GM19324 (cell line): ENCODE measurements around the gene ITPRIPL2.

ENCODE experiments used
- ATAC-seq: cut with Tn5 transposase; IDR thresholded peaks from one replicate; pipeline ENCODE4 v1.9.1; 2021; ENCODE audit warnings: mild to moderate bottlenecking, moderate library complexity; ENCODE audit not compliant: unreplicated experiment, low FRiP score

The ITPRIPL2 gene

GRCh38 chr16:19116711-19117449, 3.1 kb downstream of the ITPRIPL2 start:
- no peak for ATAC-seq

GRCh38 chr16:19118938-19119431, 5.2 kb downstream of the ITPRIPL2 start:
- no peak for ATAC-seq

GRCh38 chr16:19119564-19119963, 5.8 kb downstream of the ITPRIPL2 start:
- no peak for ATAC-seq

DNA sequence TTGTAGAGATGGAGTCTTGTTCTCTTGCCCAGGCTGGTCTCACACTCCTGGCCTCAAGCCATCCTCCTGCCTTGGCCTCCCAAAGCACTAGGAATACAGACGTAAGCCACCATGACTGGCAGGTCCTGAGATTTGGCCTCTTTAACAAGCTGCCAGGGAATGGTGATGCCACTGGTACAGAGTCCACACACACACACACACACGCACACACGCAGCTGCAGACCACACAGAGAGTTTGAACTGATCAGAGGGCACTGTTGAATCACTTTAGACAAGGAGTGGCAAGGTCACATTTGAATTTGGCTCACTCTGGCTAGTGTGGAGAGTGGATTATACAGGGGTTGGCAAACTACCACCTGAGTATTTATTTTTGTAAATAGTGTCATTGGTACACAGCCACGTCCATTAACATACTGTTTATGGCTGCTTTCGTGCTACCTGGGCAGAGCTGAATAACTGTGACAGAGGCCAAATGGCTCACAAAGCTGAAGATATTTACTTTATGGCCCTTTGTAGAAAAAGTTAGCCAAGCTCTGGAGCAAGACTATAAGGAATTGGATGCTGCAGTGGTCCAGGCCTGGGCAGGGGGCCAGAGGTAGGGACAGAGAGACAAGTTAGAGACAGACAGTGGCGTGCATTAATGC, 9.9 kb downstream of the ITPRIPL2 start:
- ATAC-seq = no peak

- no peak for ATAC-seq
These were observed 12.5 kb downstream of the ITPRIPL2 start for GRCh38 chr16:19126300-19126699.

- ATAC-seq = peak; percentile 8
These were observed 13.4 kb downstream of the ITPRIPL2 start for GRCh38 chr16:19127205-19127604.

GRCh38 chr16:19127674-19128131, 13.9 kb downstream of the ITPRIPL2 start:
- ATAC-seq = peak; percentile 51

DNA sequence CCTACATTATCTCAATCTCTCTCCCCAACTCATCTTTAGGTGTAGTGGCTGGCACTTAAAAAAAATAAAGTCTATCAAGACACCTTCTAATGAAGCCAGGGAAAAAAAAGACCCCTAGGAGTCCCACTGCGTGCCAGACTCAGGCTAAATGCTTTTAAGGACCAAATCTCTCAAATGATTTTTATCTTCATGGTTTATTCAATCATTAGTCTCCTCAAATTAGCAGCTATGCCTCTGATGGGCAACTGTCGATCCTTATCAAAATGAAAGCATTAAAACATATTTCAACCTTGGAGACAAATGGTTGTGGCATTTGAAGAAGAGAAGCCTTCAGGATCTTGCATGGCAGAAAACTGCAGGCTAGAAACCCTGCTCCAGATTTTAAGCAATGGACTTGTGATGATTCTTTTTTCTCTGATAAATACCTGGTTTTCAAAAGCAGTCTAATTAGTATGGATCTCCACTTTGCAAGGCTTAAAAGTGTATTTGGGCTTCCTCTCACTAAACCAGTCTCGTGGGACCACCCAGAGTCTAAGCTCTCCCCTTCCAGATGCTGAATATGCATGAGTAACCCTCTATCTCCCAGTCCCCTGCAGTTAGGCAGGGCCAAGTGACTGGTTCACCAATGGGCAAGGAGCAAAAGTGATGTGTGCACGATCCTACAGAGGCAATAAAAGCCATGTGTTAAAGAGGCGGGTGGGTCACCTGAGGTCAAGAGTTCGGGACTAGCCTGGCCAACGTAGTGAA, 14.9 kb downstream of the ITPRIPL2 start:
- ATAC-seq = no peak

DNA sequence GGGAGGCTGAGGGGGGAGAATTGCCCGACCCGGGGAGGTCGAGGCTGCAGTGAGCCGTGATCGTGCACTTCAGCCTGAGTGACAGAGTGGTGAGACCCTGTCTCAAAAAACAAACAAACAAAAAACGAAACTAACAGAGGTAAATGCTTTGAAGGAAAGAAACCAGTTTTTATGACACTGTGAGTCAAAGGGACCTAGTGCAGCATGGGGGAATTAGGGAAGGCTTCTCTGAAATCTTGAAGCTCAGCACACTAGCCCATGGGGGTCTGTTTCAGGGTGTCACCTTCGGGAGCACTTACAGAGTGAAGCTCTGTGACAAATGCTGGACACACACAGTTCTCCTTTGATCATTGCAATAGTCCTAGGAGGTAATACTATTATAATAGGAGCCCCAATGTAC, 16.6 kb downstream of the ITPRIPL2 start:
- no peak for ATAC-seq

DNA sequence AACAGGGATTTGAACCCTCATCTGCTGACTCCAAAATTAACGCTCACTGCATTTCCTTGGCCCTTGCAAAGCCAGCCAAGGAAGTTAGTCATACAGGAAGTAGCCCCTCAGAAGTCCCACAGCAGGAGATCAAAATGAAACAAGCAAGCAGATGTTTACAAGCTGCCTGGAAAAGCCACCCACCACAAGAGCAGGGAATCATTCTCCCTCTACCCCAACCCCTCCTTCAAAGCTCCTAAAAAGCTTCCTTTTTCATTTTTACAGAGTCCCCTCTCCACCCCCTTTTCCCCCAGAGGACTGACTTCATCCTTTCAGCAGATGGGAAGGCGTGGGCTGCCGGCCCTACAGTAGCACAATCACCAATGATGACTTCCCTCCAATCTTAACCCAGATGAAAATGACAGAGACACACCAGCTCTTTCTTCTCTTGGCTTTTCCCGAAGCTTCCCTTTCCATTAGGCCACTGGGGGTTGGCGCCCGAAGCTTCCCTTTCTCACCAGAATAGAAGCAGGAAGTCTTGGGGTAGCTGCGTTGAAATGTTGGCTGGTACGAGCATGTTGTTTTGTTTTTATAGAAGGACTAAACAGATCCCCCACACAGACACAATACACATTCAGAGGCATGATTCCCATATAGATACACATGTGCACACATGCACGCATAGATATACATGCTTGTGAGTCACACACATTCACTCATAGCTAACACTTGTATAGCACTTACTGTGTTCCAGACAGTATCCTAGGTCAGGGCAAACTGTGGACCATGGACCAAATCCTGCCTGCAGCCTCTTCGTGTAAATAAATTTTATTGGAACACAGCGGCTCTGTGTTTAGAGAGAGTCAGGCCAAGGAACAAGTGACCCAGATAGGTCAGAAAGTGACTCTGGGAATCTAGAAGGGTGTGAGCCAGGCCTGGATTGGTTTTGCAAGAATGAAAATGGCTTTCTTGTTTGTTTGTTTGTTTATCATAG, 17.4 kb downstream of the ITPRIPL2 start:
- no peak for ATAC-seq

DNA sequence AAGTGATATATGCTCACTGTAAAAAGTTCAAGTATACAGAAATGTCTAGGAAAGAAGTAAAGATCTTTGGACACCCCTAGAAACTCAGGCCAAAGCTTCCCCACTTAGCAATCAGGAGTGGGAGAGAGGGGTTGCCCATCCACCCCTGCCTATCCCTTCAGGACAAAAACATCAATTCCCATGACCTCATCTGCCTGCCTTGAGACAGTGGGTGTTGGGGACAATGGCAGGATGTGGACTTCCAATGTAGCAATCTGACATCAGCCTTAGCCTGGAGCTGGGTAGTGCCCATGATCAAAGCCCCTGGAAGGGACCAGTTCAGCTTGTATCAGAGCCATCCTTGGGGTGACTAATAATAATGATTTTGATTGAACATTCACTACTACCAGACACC, 18.1 kb downstream of the ITPRIPL2 start:
- no peak for ATAC-seq

DNA sequence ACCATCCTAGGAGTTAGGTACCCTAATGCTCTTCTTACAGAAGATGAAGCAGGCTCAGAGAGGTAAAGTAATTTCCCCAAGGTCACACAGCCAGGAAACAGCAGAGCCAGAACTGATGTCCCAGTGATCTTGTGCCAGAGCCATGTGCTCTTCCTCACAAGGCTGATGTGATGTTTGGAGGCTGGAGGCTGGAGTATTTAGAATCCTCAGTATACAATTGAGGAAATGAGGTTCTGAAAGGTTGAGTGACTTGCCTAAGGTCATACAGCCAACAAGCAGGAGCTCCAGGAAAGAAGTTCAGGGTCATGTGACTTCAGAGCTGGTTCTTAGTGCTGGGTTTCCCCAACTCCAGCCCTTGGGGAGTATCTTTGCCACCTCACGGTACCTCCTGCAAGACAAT, 18.5 kb downstream of the ITPRIPL2 start:
- no peak for ATAC-seq

DNA sequence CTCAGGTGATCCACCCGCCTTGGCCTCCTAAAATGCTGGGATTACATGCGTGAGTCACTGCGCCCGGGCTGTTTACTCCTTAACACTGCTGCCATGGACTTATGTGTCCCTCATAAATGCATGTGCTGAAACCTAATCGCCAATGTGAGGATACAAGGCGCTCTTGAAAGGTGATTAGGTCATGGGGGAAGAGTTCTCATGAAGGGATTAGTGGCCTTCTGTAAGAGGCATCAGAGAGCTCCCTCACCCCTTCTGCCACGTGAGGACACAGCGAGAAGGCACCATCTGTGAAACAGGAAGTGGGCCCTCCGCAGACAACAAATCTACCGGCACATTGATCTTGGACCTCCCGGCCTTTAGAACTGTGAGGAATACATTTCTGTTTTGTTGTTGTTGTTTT, 19.1 kb downstream of the ITPRIPL2 start:
- no peak for ATAC-seq

GRCh38 chr16:19133600-19133999, 19.8 kb downstream of the ITPRIPL2 start:
- no peak for ATAC-seq

- no peak for ATAC-seq
These were observed 21.6 kb downstream of the ITPRIPL2 start for GRCh38 chr16:19135201-19135842.

DNA sequence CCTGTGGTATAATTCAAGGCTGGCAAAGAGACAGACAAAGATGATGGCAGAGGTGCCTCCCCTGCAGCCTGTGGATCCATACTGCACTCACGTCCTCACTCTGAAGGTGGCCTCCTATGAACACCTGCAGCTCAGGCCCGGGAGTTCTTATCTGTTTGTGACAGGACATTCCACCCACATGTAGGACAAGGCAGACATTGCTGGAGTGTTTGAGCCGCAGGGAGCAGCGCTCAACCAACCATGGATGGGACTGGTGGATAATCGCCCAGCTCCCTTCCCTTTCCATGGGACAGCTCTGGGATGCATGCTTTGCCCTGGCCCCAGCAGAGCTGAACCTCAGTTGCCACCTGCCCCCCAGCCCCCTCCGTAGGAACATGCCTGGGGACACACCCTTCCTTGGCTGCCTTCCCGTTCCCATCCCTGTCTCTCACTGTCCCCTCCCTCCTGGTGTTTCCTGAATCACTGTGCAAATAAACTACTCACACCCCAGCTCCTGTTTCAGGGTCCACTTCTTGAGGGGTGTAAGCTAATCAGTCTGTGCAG, 22.2 kb downstream of the ITPRIPL2 start:
- no peak for ATAC-seq

- ATAC-seq = no peak
These were observed 22.9 kb downstream of the ITPRIPL2 start for GRCh38 chr16:19136549-19137196.

DNA sequence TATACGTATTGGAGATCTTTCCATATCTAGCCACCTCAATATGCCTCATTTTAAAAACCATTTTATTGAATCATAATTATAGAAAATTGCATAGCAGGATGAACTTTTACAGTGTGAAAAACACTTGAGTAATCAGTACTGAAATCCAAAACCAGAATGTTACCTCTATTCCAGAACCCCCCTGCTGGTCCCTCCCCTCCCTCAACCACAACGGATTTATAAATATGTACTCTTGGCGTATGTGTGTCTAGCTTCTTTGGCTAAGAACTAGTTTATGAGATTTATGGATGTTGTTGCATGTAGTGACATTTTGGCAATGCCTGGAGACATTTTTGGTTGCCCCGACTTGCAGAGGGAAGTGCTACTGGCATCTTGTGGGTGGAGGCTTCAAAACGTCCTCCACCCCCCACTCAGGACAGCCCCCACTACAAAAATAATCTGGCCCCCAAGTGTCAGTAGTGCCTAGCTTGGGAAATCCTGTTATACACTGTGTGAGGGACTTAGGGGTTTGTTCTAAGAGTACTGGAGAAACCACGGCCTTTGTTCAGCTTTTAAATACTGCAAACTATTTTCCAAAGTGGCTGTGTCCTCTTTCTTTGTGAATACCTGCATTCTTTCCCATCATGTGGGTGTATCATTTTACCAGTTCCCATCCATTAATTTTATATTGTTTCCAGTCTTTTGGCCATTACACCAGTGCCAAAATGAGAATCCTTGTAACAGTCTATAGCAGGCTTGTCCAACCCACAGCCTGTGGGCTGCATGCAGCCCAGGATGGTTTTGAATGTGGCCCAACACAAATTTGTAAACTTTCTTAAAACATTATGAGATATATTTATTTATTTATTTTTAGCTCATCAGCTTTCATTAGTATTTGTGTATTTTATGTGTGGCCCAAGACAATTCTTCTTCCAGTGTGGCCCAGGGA, 23.7 kb downstream of the ITPRIPL2 start:
- no peak for ATAC-seq
